Activated T-cell treated with anti-CD3 and anti-CD28 coated beads, Interleukin-2, amount 50 U/mL, for 24 hours (primary cell): ENCODE data around the gene FBXL16.

ENCODE experiments used
- DNase-seq: peaks from one replicate; pipeline ENCODE4 v3.0.0-alpha.2; 2020
- H3K27ac Mint-ChIP-seq: 2 replicates; pipeline ENCODE4 v1.8.0; 2020; ENCODE audit warnings: mild to moderate bottlenecking, mixed read lengths
- H3K27me3 Mint-ChIP-seq: 2 replicates; pipeline ENCODE4 v1.8.0; 2020; ENCODE audit warnings: mixed read lengths
- H3K36me3 Mint-ChIP-seq: 2 replicates; pipeline ENCODE4 v1.8.0; 2020; ENCODE audit warnings: low read depth, mixed read lengths
- H3K4me1 Mint-ChIP-seq: 2 replicates; pipeline ENCODE4 v1.8.0; 2020; ENCODE audit warnings: low read depth, mixed read lengths
- H3K4me3 Mint-ChIP-seq: 2 replicates; pipeline ENCODE4 v1.8.0; 2020; ENCODE audit warnings: mild to moderate bottlenecking, moderate library complexity, mixed read lengths
- H3K9me3 Mint-ChIP-seq: 2 replicates; pipeline ENCODE4 v1.8.0; 2020; ENCODE audit warnings: mixed read lengths

FBXL16 gene

GRCh38 chr16:685967-686366 is 19.6 kb downstream of the FBXL16 start:
- H3K27me3 Mint-ChIP-seq: no peaks in the 10 kb centered on the region
- no peaks in the 10 kb centered on the region for H3K9me3 Mint-ChIP-seq
- H3K4me1 Mint-ChIP-seq: peaks cover 61% of the 10 kb centered on the region
- peak overlapping the region; percentile 43 for H3K4me3 Mint-ChIP-seq
- H3K36me3 Mint-ChIP-seq: peaks cover 73% of the 10 kb centered on the region
- DNase-seq: no peak
- H3K27ac Mint-ChIP-seq: peak overlapping the region; percentile 8

- no peaks in the 10 kb centered on the region for H3K27me3 Mint-ChIP-seq
- H3K9me3 Mint-ChIP-seq: no peaks in the 10 kb centered on the region
- H3K4me1 Mint-ChIP-seq: peaks cover 58% of the 10 kb centered on the region
- H3K27ac Mint-ChIP-seq: no peak overlapping the region
- peaks cover 73% of the 10 kb centered on the region for H3K36me3 Mint-ChIP-seq
- H3K4me3 Mint-ChIP-seq: peak overlapping the region; percentile 20
- no peak for DNase-seq
Observed at GRCh38 chr16:684961-685696, 20.5 kb downstream of the FBXL16 start.

- H3K27ac Mint-ChIP-seq: peak within 1 kb of the TSS; percentile 88
- peaks cover 58% of the 10 kb centered on the region for H3K4me1 Mint-ChIP-seq
- peak within 1 kb of the TSS; percentile 84 for H3K4me3 Mint-ChIP-seq
- H3K27me3 Mint-ChIP-seq: no peaks in the 10 kb centered on the region
- H3K36me3 Mint-ChIP-seq: peaks cover 65% of the 10 kb centered on the region
- no peaks in the 10 kb centered on the region for H3K9me3 Mint-ChIP-seq
- peak; percentile 99 for DNase-seq
Observed at GRCh38 chr16:684071-684794, 21.4 kb downstream of the FBXL16 start, which contains the start of gene JMJD8. Gene JMJD8 (minus strand): TSS chr16:684334. CDS start chr16:684319, 15 bp downstream.

- Mint-ChIP-seq H3K4me1 (peaks cover 55% of the 10 kb centered on the region), H3K4me3 (peak overlapping the region; percentile 84), H3K27me3 (no peaks in the 10 kb centered on the region), H3K27ac (peak overlapping the region; percentile 88), H3K36me3 (peaks cover 61% of the 10 kb centered on the region), H3K9me3 (no peaks in the 10 kb centered on the region)
- peak; percentile 57 for DNase-seq
Observed at GRCh38 chr16:683396-684070, 22.1 kb downstream of the FBXL16 start.

- no peak for DNase-seq
- peak overlapping the region; percentile 88 for H3K27ac Mint-ChIP-seq
- peaks cover 53% of the 10 kb centered on the region for H3K4me1 Mint-ChIP-seq
- peak overlapping the region; percentile 84 for H3K4me3 Mint-ChIP-seq
- peaks cover 58% of the 10 kb centered on the region for H3K36me3 Mint-ChIP-seq
- H3K27me3 Mint-ChIP-seq: no peaks in the 10 kb centered on the region
- no peaks in the 10 kb centered on the region for H3K9me3 Mint-ChIP-seq
Observed at GRCh38 chr16:682493-683395, 22.9 kb downstream of the FBXL16 start.

- Mint-ChIP-seq H3K9me3 (no peaks in the 10 kb centered on the region), H3K27ac (peak overlapping the region; percentile 88), H3K27me3 (peaks cover 2% of the 10 kb centered on the region), H3K36me3 (peaks cover 51% of the 10 kb centered on the region), H3K4me3 (peak overlapping the region; percentile 84), H3K4me1 (peaks cover 50% of the 10 kb centered on the region)
- DNase-seq: no peak
Observed at GRCh38 chr16:681746-682427, 23.7 kb downstream of the FBXL16 start.

GRCh38 chr16:680967-681745 is 24.4 kb downstream of the FBXL16 start:
- Mint-ChIP-seq H3K9me3 (no peaks in the 10 kb centered on the region), H3K27me3 (peaks cover 5% of the 10 kb centered on the region), H3K4me1 (peaks cover 49% of the 10 kb centered on the region), H3K27ac (peak overlapping the region; percentile 88), H3K36me3 (peaks cover 45% of the 10 kb centered on the region), H3K4me3 (peak overlapping the region; percentile 84)
- peak; percentile 54 for DNase-seq

- H3K4me1 Mint-ChIP-seq: peaks cover 43% of the 10 kb centered on the region
- H3K27ac Mint-ChIP-seq: peak overlapping the region; percentile 88
- peaks cover 5% of the 10 kb centered on the region for H3K27me3 Mint-ChIP-seq
- no peak for DNase-seq
- H3K36me3 Mint-ChIP-seq: peaks cover 39% of the 10 kb centered on the region
- no peaks in the 10 kb centered on the region for H3K9me3 Mint-ChIP-seq
- peak overlapping the region; percentile 84 for H3K4me3 Mint-ChIP-seq
Observed at GRCh38 chr16:680625-680945, 25.0 kb downstream of the FBXL16 start.

GRCh38 chr16:679814-680624 is 25.6 kb downstream of the FBXL16 start, which contains the start of gene STUB1:
Gene STUB1 (plus strand): TSS chr16:680410. CDS start chr16:680526, 116 bp downstream.
- Mint-ChIP-seq H3K9me3 (no peaks in the 10 kb centered on the region), H3K36me3 (peaks cover 34% of the 10 kb centered on the region), H3K4me3 (peak within 1 kb of the TSS; percentile 84), H3K4me1 (peaks cover 43% of the 10 kb centered on the region), H3K27me3 (peaks cover 8% of the 10 kb centered on the region), H3K27ac (peak within 1 kb of the TSS; percentile 96)
- peak; percentile 93 for DNase-seq

GRCh38 chr16:678858-679813 is 26.5 kb downstream of the FBXL16 start:
- peak overlapping the region; percentile 90 for H3K27ac Mint-ChIP-seq
- peak overlapping the region; percentile 79 for H3K4me3 Mint-ChIP-seq
- H3K9me3 Mint-ChIP-seq: no peaks in the 10 kb centered on the region
- peaks cover 37% of the 10 kb centered on the region for H3K36me3 Mint-ChIP-seq
- no peak for DNase-seq
- H3K27me3 Mint-ChIP-seq: peaks cover 9% of the 10 kb centered on the region
- H3K4me1 Mint-ChIP-seq: peaks cover 39% of the 10 kb centered on the region

GRCh38 chr16:678209-678857 is 27.3 kb downstream of the FBXL16 start:
- Mint-ChIP-seq H3K27me3 (peaks cover 9% of the 10 kb centered on the region), H3K4me1 (peaks cover 37% of the 10 kb centered on the region), H3K9me3 (no peaks in the 10 kb centered on the region), H3K36me3 (peaks cover 41% of the 10 kb centered on the region), H3K27ac (peak overlapping the region; percentile 81), H3K4me3 (no peak overlapping the region)
- no peak for DNase-seq
